DOHH2 (cell line): Measurements from ENCODE around the gene RMDN2.

Source experiments
- H3F3A ChIP-seq: fragments of 200-600 bp; sonication (generic), shearing (Covaris generic); 2 replicates; pipeline ENCODE4 v1.6.0; 2016; ENCODE audit warnings: antibody characterized with exemption, mild to moderate bottlenecking; ENCODE audit not compliant: control insufficient read depth, insufficient read depth
- H3K27ac ChIP-seq: fragments of 200-600 bp; sonication (generic); 2 replicates; pipeline ENCODE4 v1.5.1; 2014; ENCODE audit warnings: low read depth, mild to moderate bottlenecking, low read length, moderate library complexity
- H3K27me3 ChIP-seq: fragments of 200-600 bp; sonication (generic); 2 replicates; pipeline ENCODE4 v1.6.1; 2014; ENCODE audit warnings: mild to moderate bottlenecking, low read length, mixed read lengths; ENCODE audit not compliant: control insufficient read depth
- H3K36me3 ChIP-seq: fragments of 200-600 bp; sonication (generic); 2 replicates; pipeline ENCODE4 v1.6.1; 2014; ENCODE audit warnings: mild to moderate bottlenecking, low read length, moderate library complexity, mixed read lengths; ENCODE audit not compliant: control insufficient read depth
- H3K4me1 ChIP-seq: fragments of 200-600 bp; sonication (generic); 2 replicates; pipeline ENCODE4 v1.6.1; 2014; ENCODE audit warnings: mild to moderate bottlenecking, low read length, mixed read lengths; ENCODE audit not compliant: control insufficient read depth
- H3K4me2 ChIP-seq: fragments of 200-600 bp; sonication (generic); 2 replicates; pipeline ENCODE4 v1.6.0; 2014; ENCODE audit warnings: mild to moderate bottlenecking, low read length, moderate library complexity
- H3K4me3 ChIP-seq: fragments of 200-600 bp; sonication (generic); 2 replicates; pipeline ENCODE4 v1.5.1; 2014; ENCODE audit warnings: mild to moderate bottlenecking, low read length, mixed read lengths
- H3K79me2 ChIP-seq: fragments of 200-600 bp; sonication (generic); 2 replicates; pipeline ENCODE4 v1.6.1; 2014; ENCODE audit warnings: mild to moderate bottlenecking, low read length, mixed read lengths; ENCODE audit not compliant: control insufficient read depth
- H3K9me2 ChIP-seq: fragments of 200-600 bp; sonication (generic); replicated peaks from 2 replicates; pipeline ENCODE4 v1.6.1; 2014; ENCODE audit warnings: mild to moderate bottlenecking, low read length, mixed read lengths; ENCODE audit not compliant: control insufficient read depth
- H3K9me3 ChIP-seq: fragments of 200-600 bp; sonication (generic); 2 replicates; pipeline ENCODE4 v1.6.1; 2014; ENCODE audit warnings: antibody characterized with exemption, low read length, mixed read lengths; ENCODE audit not compliant: control insufficient read depth, insufficient read depth
- H4K20me1 ChIP-seq: fragments of 200-600 bp; sonication (generic); 2 replicates; pipeline ENCODE4 v1.6.0; 2014; ENCODE audit warnings: low read depth, mild to moderate bottlenecking, antibody characterized with exemption, low read length, moderate library complexity; ENCODE audit not compliant: control insufficient read depth, insufficient read depth
- EZH2phosphoT487 ChIP-seq: fragments of 200-600 bp; sonication (generic); IDR thresholded peaks from 2 replicates; pipeline ENCODE4 v1.6.1; 2017; ENCODE audit warnings: borderline replicate concordance, mild to moderate bottlenecking, antibody characterized with exemption, low read length, moderate library complexity, mixed read lengths
- TF ChIP-seq, protein P1 (sequence below): fragments of 200-600 bp; sonication (generic); IDR thresholded peaks from one replicate; pipeline ENCODE4 v1.5.1; 2014; ENCODE audit warnings: antibody characterized with exemption, mild to moderate bottlenecking, low read depth, low read length; ENCODE audit not compliant: poor library complexity, severe bottlenecking

The RMDN2 gene

DNA sequence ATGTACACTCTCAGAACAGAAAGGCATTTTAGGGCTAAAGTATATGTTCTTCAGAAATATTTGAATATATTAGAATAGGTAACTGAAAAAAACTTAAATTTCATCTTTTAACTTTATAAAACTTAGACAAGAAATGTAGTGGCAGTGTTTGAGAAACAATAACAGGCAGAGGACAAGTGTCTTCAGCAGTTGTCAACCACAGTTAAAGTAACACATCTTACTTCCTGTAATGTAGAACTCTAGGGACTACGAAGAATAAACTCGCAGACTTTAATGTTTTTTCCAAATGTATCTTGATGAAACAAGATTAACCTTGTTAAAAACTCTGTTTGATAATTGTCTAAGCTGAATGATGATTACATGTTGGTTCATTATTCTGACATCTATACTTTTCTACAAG is 50.7 kb downstream of the RMDN2 start:
- Histone ChIP-seq H3K27ac (no peak overlapping the region), H3K4me3 (no peak overlapping the region), H3K9me2 (no peaks in the 10 kb centered on the region), H4K20me1 (no peaks in the 10 kb centered on the region), H3K36me3 (no peaks in the 10 kb centered on the region), H3K27me3 (no peaks in the 10 kb centered on the region), H3K4me2 (no peak overlapping the region), H3F3A (no peaks in the 10 kb centered on the region), H3K79me2 (no peaks in the 10 kb centered on the region), H3K4me1 (no peaks in the 10 kb centered on the region), H3K9me3 (no peaks in the 10 kb centered on the region)
- no peak for TF ChIP-seq EZH2phosphoT487
- TF ChIP-seq, protein P1, sequence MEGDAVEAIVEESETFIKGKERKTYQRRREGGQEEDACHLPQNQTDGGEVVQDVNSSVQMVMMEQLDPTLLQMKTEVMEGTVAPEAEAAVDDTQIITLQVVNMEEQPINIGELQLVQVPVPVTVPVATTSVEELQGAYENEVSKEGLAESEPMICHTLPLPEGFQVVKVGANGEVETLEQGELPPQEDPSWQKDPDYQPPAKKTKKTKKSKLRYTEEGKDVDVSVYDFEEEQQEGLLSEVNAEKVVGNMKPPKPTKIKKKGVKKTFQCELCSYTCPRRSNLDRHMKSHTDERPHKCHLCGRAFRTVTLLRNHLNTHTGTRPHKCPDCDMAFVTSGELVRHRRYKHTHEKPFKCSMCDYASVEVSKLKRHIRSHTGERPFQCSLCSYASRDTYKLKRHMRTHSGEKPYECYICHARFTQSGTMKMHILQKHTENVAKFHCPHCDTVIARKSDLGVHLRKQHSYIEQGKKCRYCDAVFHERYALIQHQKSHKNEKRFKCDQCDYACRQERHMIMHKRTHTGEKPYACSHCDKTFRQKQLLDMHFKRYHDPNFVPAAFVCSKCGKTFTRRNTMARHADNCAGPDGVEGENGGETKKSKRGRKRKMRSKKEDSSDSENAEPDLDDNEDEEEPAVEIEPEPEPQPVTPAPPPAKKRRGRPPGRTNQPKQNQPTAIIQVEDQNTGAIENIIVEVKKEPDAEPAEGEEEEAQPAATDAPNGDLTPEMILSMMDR: no peak

DNA sequence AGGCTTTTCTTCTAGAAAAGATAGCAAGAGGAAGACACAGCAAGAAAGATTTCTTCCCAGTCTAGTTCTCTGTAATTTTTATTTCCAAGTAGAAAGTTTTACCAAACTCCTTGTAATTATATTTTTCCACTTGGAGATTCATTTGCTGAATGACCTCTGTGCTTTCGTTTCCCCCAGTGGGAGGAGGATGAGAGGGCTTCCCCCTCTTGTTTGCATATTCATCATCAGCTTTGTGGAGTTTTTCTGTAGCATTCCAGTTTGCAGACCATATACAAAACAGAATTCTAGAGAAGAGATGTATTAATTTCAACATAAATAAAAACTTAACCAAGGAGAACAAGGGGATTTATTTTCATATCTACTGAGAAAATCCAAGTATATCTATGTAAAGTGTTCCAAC is 51.3 kb downstream of the RMDN2 start:
- H3K4me1 ChIP-seq: no peaks in the 10 kb centered on the region
- no peaks in the 10 kb centered on the region for H3K27me3 ChIP-seq
- H3K9me3 ChIP-seq: no peaks in the 10 kb centered on the region
- no peaks in the 10 kb centered on the region for H3F3A ChIP-seq
- no peak overlapping the region for H3K4me2 ChIP-seq
- H3K79me2 ChIP-seq: no peaks in the 10 kb centered on the region
- H3K27ac ChIP-seq: no peak overlapping the region
- H4K20me1 ChIP-seq: no peaks in the 10 kb centered on the region
- no peaks in the 10 kb centered on the region for H3K36me3 ChIP-seq
- H3K4me3 ChIP-seq: no peak overlapping the region
- H3K9me2 ChIP-seq: no peaks in the 10 kb centered on the region
- TF ChIP-seq, protein P1: no peak
- TF ChIP-seq EZH2phosphoT487: no peak

DNA sequence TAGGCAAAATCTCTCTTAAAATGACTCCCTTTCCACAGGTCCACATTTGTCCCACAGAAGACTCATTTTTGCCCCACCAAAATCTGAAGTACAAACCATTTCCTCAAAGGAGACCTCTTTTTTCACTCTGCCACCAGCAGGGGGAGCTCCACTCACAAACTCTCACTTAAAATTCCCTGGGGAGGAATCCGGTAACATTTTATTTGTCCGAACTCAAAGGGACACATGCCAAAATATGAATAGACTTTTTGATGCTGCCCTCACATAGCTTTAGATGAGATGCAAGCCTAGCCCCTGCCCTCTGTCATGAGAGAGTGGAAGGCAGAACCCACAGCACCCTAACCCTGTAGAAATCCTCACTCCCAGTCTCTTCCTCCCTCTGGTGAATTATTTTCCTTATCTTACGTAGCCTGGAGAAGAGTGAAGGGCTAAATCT is 57.1 kb downstream of the RMDN2 start:
- Histone ChIP-seq H3K4me2 (peak overlapping the region; percentile 53), H3K27me3 (no peaks in the 10 kb centered on the region), H3K27ac (no peak overlapping the region), H4K20me1 (no peaks in the 10 kb centered on the region), H3K36me3 (no peaks in the 10 kb centered on the region), H3K79me2 (no peaks in the 10 kb centered on the region), H3K4me3 (peak overlapping the region; percentile 42), H3F3A (no peaks in the 10 kb centered on the region), H3K9me3 (no peaks in the 10 kb centered on the region), H3K9me2 (no peaks in the 10 kb centered on the region), H3K4me1 (peaks cover 4% of the 10 kb centered on the region)
- TF ChIP-seq, protein P1: peak; percentile 96
- TF ChIP-seq EZH2phosphoT487: no peak
